Stimulated activated CD4-positive, alpha-beta T cell treated with anti-CD3 and anti-CD28 coated beads, Interleukin-15, amount 100 ng/mL, for 48 hours (primary cell): ENCODE data around the gene CCDC85C.
A peak's percentile ranks its signal among the peaks of the same experiment; 100 is the strongest.

Experiments
- DNase-seq, 2 donors: peaks; one replicate each; pipeline ENCODE4 v3.0.0-alpha.2; 2020; ENCODE audit warnings: low read depth in 2 of 2

The CCDC85C gene

DNA sequence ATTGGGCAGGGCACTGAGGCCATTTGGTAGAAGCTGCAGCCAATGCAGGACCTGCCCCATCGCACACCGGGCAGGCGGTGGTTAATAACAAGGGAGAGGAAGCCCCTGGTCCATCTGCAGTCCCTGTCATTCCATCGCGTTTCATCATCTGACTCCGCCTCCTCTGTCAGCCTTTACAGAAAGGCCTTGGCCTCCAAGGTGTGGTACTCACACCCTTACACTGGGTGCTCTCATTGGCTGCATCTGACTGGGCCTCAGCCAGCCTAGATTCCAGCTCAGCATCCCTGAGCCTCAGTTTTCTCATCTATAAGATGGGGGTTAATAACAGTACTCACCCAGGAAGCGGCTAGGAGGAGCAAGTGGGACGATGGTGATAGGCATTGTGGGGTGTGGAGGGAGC lies 26.2 kb upstream of the CCDC85C start:
- DNase-seq, result no peak

DNA sequence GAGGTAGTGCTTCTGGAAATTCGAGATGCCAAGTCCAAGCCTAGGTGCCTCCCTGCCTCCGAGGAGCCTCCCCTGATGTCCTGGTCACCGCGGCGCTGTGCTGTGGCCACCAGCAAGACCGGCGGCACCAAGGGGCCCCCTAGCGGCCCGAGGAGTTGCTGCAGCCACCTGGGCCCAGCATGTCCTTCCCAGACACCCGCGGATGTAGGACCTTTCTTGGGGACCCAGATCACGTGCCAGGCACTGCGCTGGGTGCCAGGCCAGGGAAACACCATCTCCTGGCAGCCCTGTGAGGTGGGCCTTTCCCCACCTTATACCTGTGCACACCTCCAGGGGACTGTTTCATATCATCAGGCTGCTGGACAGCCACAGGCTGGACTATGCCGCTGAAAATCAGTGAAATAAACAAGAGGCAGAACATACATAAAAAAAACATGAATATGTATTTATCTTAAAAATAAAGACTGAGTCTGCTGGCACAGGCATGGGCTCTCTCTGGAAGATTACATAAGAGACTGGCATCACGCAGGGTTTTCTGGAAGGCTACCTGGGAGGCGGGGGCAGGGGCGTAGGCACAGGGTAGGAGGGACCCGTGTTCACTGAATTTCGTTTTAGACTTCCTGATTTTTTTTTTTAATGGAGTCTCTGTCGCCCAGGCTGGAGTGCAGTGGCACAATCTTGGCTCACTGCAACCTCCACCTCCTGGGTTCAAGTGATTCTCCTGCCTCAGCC lies 25.0 kb upstream of the CCDC85C start:
- DNase-seq, result peak; percentile 56 to 57

DNA sequence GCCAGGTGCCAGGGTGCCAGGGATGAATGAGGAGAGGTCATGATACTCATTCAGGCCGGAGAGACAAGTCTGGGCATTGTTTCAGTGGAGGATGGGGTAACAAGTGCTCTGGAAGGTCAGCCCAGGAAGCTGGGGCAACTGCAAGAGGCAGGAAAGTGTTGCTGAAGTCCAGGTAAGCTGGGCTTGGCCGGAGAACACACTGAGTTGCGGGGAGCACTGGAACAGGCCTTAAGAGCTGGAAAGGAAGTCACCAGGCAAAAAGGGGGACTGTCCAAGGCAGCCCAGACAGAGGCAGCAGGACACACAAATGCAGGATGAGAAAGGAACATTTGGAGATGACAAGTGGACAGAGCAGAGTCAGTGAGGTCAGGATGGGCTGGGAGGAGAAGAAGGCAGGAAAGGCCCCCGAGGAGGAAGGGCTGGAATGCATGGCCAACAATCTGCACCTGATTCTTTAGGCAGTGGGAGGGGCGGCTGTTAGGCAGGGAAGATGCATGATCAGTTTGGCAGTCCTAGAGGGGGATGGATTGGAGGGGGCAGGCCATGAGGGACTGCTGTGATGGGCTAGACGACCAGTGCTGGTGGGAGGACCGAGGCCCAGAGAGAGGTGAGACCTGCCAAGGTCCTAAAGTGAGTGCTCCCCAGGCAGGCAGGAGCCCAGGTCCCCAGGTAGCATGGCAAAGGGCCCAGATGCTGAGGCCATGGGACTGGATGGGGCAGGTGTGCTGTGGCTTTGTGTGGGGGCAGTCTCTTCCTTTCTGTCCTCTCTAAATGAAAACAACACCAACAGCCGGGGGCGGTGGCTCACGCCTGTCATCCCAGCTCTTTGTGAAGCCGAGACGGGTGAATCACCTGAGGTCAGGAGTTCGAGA lies 23.7 kb upstream of the CCDC85C start:
- DNase-seq, result no peak

- DNase-seq, result no peak
Measured at GRCh38 chr14:99627100-99627499, 23.1 kb upstream of the CCDC85C start.

GRCh38 chr14:99626041-99626648 lies 22.1 kb upstream of the CCDC85C start:
- no peak for DNase-seq

DNA sequence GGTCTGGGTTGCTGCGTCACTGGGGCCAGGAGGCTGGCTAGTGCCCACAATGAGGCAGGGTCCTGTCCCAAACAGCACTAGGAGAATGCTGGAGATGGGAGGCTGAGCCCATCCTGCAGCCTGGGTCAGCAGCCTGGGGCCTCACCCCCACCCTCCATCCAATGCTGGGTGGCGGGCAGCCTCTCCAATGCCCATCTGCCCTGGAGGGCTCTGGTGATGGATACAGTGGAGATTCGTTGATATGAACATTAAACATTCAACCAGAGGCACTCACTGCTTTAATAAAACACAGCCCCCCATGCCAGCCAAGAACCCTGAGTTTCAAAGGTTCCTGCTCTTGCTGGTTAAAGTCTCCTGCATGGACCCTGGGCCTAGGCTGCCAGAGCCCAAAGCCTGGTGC lies 21.5 kb upstream of the CCDC85C start:
- no peak for DNase-seq

DNA sequence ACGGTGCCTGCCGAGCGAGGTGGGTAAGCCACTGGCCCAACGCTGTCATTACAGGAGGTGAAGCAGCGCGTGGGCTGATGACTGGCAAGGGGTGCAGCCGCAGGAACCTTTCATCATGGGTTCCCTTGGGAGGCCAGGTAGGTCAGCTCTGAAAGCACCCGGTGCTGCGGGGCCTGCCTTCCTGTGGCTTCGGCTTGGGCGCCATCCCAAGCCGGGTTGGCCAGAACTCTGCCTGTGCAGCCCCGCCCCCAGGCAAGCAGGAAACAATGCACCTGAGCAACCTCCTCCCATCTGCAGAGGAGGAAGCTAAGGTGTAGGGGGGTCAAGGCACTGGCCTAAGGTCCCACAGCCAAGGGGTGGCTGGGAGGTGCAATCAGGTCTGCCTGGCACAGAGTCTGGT lies 21.0 kb upstream of the CCDC85C start:
- DNase-seq, result no peak

DNA sequence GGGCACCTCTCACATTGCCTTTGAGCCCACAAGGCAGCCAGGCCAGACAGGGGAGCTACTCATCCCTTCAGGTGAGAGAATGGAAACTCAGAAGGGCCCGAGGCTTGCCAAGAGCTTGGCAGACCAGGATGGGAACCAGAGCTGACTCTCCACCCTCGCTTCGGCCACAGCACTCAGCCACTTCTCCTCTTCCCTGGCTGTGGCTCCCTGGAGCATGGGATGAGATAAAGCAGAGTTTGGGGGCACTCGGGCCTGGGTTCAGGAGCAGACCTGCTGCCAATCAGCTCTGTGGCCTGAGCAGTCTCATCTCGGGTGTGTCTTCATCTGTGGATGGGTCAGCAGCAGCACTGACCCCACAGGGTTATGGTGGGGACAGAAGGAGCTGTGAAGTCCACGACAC lies 20.0 kb upstream of the CCDC85C start:
- DNase-seq, result no peak

- no peak for DNase-seq
Measured at GRCh38 chr14:99621948-99622347, 17.9 kb upstream of the CCDC85C start.

GRCh38 chr14:99619835-99620834 lies 16.1 kb upstream of the CCDC85C start:
- DNase-seq, result no peak

- DNase-seq, result no peak
Measured at GRCh38 chr14:99616832-99617800, 13.1 kb upstream of the CCDC85C start.

- no peak for DNase-seq
Measured at GRCh38 chr14:99615497-99616157, 11.6 kb upstream of the CCDC85C start.

GRCh38 chr14:99612738-99613330 lies 8.8 kb upstream of the CCDC85C start:
- DNase-seq, result no peak

GRCh38 chr14:99612071-99612737 lies 8.2 kb upstream of the CCDC85C start:
- DNase-seq, result no peak

DNA sequence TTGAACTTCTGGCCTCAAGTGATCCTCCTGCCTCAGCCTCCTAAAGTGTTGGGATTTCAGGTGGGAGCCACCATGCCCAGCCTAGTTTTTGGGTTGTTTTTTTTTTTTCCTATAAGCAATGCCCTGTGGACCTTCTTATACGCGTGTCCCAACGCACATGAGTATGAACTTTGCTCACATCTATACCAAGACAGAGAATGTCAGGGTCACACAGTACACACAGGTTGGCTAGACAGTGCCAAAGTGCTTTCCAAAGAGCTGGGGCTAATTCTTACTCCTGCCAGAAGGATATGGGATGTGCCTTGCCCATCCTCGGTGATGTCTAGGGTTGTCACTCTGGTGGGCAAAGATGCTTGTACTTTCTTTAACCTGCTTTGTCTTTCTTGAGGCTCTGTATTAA lies 7.6 kb upstream of the CCDC85C start:
- no peak for DNase-seq

GRCh38 chr14:99609245-99610170 lies 5.5 kb upstream of the CCDC85C start:
- no peak for DNase-seq

DNA sequence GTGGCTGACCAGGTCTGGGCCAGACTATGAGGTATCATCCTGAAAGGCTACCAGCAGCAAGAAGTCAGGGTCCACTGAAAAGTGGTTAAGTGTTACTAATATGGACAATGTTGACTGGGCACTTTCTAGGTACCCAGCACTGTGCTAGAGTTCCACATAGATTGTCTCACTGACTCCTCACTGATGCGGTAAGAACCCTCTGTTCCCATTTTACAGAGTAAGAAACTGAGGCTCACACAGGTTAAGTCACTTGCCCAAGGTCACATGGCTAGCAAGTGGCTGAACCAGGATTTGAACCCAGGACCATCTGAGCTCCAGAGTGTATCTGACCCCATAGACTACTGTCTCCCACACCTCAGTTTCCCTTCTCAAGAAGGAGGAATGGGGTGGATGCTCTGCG lies 4.6 kb upstream of the CCDC85C start:
- no peak for DNase-seq

DNA sequence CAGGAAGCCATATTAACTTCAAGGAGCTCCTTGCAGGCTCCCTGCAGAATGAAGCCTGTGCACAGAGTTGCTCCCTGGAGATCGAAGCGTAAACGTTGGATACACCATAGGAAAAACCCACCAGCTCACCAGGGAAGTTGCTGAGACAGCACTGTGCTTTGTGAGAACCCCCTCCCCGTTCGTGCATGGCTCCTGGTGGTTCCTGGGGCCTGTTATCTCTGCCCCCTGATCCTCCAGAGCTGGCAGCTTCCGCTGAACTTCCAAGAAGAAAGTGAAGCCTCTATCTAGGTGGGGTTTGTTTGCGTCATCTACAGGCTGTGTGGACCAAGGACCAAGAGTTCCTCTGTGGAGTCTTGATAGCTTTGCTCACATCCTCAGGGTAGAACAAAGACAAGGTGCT lies 2.4 kb upstream of the CCDC85C start:
- no peak for DNase-seq
